HG03159 (cell line): Measurements from ENCODE around the gene ACSM2B.
"Not testable (repeated sequence)": the region's sequence is repeated elsewhere in the genome, so short reads cannot be mapped to it uniquely, and the experiment has no call there.

ENCODE experiments used
- ATAC-seq: cut with Tn5 transposase; IDR thresholded peaks from one replicate; pipeline ENCODE4 v1.9.1; 2021; ENCODE audit warnings: mild to moderate bottlenecking, moderate library complexity; ENCODE audit not compliant: unreplicated experiment

ACSM2B gene

GRCh38 chr16:20538687-20539086 is 37.5 kb downstream of the ACSM2B start:
- ATAC-seq = no peak

- no peak for ATAC-seq
These were observed 38.0 kb downstream of the ACSM2B start for GRCh38 chr16:20538181-20538580.

GRCh38 chr16:20536669-20537068 is 39.5 kb downstream of the ACSM2B start:
- ATAC-seq = not testable (repeated sequence)

GRCh38 chr16:20532284-20532792 is 43.8 kb downstream of the ACSM2B start:
- not testable (repeated sequence) for ATAC-seq

- not testable (repeated sequence) for ATAC-seq
These were observed 44.4 kb downstream of the ACSM2B start for GRCh38 chr16:20531795-20532194.

- no peak for ATAC-seq
These were observed 56.1 kb downstream of the ACSM2B start for GRCh38 chr16:20520103-20520502.

- ATAC-seq = no peak
These were observed 56.9 kb downstream of the ACSM2B start for GRCh38 chr16:20519231-20519630.

GRCh38 chr16:20517149-20517548 is 59.0 kb downstream of the ACSM2B start:
- no peak for ATAC-seq

GRCh38 chr16:20515688-20516090 is 60.5 kb downstream of the ACSM2B start:
- ATAC-seq = no peak

GRCh38 chr16:20510323-20510722 is 65.8 kb downstream of the ACSM2B start:
- no peak for ATAC-seq

- no peak for ATAC-seq
These were observed 68.9 kb downstream of the ACSM2B start for GRCh38 chr16:20507280-20507679.

- no peak for ATAC-seq
These were observed 71.7 kb downstream of the ACSM2B start for GRCh38 chr16:20504418-20504817.

GRCh38 chr16:20491448-20491847 is 84.7 kb downstream of the ACSM2B start:
- not testable (repeated sequence) for ATAC-seq

GRCh38 chr16:20490994-20491393 is 85.2 kb downstream of the ACSM2B start:
- not testable (repeated sequence) for ATAC-seq
